GM19193 (cell line): ENCODE data around the gene PEMT.

Source experiments
- POLR2A ChIP-seq: IDR thresholded peaks from 4 replicates; pipeline ENCODE4 v1.6.1; 2011; ENCODE audit not compliant: insufficient read depth, insufficient read length; ENCODE audit errors: extremely low read depth

The PEMT gene

GRCh38 chr17:17537311-17538099 is 54.0 kb downstream of the PEMT start:
- no peak for TF ChIP-seq POLR2A

DNA sequence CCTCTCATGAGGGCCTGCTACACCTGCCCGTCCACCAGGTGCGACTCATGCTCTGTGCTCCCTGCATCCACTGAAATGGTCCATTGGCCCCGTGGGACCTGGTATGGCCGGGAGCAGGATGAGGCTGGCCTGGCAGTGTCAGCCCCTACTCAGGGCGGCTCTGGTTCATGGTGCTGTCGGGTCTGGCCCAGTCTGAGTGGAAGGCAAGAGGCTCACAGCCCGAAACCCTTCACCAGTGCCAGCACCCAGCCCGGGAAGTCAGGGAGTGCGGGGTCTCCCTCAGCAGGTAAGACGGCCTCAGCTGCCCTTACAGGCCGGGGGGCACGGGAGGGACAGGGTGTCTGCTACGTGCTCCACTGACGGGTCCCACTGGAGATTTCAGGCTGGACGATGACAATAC is 54.8 kb downstream of the PEMT start:
- TF ChIP-seq POLR2A = no peak

DNA sequence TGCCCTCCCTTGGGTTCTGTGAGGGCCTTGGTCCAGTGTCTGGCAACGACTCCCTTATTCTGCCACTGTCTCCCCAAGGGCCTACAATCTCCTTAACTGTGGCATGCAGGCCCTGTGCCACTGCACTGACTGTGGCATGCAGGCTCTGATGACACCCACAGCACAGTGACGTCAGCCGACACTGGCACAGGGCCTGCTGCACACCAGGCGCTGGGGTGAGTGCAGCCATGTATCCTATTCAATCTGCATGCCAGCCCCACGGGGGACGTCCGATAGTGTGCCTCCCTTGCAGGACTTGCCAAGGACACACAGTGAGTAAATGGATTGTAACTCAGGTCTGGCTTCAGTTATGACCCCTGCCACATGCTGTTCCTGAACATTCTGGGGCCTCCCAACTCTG is 55.6 kb downstream of the PEMT start:
- TF ChIP-seq POLR2A = no peak

DNA sequence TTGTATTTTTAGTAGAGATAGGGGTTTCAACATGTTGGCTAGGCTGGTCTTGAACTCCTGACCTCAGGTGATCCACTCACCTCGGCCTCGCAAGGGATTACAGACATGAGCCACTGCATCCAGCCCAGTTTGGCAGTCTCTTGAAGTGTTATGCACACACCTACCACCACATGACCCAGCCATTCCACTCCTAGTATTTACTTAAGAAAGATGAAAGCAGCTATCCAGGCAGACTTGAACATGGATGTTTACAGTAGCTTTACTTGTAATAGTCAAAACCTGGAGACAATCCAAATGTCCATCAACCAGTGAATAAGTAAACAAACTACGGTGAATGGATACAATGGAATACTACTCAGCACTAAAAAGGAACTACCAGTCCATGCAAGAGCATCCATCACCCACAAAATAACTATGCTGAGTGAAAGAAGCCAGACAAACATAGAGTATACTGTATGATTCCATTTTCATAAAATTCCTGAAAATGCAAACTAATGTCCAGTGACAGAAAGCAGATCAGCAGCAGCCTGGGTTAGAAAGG is 57.5 kb downstream of the PEMT start:
- no peak for TF ChIP-seq POLR2A

DNA sequence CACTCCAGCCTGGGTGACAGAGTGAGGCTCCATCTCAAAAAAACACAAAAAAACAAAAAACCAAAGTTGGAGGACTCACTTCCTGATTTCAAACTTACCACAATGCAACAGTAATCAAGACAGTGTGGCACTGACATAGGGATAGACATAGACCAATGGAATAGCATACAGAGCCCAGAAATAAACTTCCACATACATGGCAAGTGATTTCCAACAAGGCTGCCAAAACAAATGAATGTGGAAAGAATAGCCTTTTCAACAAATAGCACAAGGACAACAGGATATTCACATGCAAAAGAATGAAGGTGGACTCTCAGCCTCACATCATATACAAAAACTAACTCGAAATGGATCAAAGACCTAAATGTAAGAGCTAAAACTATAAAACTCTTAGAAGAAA is 58.5 kb downstream of the PEMT start:
- no peak for TF ChIP-seq POLR2A

GRCh38 chr17:17531156-17531555 is 60.4 kb downstream of the PEMT start:
- no peak for TF ChIP-seq POLR2A

- TF ChIP-seq POLR2A = no peak
These were observed 62.5 kb downstream of the PEMT start for GRCh38 chr17:17528696-17529652.

GRCh38 chr17:17527956-17528500 is 63.5 kb downstream of the PEMT start:
- no peak for TF ChIP-seq POLR2A

GRCh38 chr17:17527534-17527933 is 64.0 kb downstream of the PEMT start:
- TF ChIP-seq POLR2A = no peak

- TF ChIP-seq POLR2A = no peak
These were observed 65.1 kb downstream of the PEMT start for GRCh38 chr17:17526369-17526768.

DNA sequence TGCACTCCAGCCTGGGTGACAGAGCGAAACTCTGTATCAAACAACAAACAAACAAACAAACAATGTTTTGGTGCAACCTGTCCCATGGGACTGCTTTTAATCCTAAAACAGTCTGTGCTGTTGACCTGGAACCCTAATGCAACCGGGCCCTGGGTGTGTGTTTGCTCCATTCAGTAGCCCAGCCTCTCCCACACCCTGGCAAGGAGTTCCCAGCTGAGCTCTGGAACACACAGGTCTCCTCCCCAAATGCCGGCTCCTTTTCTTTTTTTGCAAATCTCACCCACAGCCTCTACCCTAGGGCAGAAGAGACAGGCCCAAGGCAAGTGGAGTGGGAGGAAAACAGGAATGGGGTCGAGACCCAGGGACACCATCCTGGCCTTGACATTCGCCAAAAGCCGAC is 65.6 kb downstream of the PEMT start:
- TF ChIP-seq POLR2A = no peak

DNA sequence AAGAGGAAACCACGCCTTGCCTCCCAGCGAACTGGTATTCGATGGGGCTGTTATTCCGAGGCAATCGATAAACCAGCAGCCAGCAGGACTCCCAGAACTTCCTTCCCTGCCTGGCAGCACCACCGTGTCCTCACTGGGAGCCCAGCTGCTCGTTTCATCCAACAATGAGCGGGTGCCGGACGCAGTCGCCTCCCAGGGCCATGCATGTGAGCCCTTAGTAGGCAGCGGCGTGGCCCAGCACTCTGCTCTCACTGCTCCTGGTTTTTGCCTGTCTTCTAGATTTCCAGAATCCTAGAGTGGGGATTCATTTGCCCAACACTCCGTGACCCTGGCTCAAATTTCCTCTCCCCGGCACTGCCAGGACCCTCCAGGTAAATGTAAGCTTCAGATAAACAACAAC is 66.2 kb downstream of the PEMT start:
- TF ChIP-seq POLR2A = no peak

DNA sequence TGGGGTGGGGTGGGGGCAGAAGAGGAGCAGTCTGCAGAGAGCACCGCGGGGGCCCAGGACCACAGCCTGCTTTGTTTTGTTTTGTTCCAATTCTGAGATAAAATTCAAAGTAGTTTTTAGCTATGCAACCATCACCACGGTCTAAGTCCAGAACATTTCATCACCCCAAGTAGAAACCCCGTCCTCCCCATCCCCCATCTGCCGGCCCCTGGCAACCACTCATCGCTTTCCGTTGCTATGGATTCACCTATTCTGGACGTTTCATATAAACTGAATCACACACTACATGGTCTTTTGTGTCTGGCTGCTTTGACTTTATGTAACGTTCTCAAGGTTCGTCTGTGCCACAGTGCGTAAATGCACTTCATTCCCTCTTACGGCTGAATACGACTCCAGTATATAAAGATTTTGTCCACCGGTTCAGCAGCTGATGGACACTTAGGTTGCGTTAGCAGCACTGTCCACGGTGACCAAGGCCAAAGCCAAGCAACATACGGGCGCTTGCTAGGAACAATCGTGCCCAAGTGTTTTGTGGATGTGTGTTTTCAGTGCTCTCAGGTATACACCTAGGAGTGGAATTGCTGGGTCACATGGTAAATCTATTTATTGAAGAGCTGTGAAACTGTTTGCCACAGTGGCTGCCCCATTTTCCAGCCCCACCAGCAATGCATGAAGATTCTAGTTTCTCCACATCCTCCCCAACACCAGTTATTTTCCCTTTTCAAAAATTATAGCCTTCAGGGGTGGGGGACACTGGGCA is 67.6 kb downstream of the PEMT start:
- TF ChIP-seq POLR2A = no peak

DNA sequence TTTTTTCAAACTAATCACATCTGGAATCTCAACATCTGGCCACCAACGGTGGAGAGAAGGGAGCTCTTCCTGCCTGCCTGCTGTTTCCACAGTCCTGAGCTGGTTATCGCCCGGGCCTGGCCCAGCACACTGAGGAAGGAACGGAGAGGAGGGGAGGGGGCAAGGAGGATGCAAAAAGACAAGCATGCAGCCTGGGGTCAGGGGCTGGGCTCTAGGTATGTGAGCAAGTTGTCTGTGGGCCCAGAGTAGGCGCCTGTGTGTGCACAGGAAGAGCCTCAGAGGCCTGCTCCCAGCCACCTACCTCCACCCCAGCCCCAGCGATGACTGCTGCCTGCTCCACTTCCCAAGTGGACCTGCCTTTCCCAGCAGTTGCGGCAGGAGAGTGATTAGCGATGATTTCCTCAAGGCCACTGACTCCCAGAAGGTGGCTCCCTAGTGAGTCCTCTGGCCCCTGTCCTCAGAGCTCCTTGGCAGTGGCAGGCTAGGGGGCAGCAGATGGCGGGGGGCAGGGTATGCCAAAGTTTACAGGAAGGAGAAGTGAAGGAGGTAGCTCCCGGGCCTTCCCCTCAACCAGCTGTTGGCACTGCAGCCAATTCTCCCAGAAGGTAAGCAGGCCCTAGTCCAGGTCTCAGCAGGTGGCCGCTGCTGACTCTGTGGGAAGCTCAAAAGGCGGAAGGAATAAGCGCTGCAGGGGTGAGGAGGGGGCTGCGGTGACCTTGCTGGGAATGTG is 68.3 kb downstream of the PEMT start:
- no peak for TF ChIP-seq POLR2A
